GM19328 (cell line): ENCODE data around the gene KMT2B.

Experiments
- ATAC-seq: cut with Tn5 transposase; IDR thresholded peaks from one replicate; pipeline ENCODE4 v1.9.1; 2021; ENCODE audit warnings: mild to moderate bottlenecking, moderate library complexity; ENCODE audit not compliant: unreplicated experiment

The KMT2B gene

GRCh38 chr19:35777086-35777841 is 59.5 kb downstream of the KMT2B start:
- no peak for ATAC-seq

GRCh38 chr19:35777961-35778360 is 60.2 kb downstream of the KMT2B start:
- no peak for ATAC-seq

DNA sequence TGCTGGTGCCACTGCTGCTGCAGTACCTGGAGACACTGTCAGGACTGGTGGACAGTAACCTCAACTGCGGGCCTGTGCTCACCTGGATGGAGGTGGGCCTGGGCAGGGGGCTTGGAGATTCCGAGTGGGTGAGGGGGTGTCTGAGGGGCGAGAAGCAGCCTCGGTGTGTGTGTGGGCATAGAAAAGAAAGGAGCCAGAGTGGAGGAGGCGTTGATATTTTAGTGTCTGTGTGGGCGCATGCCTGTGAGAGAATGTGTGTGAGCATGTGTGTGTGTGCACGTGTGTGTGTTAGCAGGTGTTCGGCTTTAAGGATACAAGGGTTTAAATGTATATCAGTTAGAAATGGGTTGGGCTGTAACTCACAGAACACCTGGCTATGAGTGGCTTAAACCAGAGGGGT is 61.2 kb downstream of the KMT2B start:
- no peak for ATAC-seq

- ATAC-seq = no peak
Measured at GRCh38 chr19:35780058-35780457, 62.3 kb downstream of the KMT2B start.

GRCh38 chr19:35780717-35781116 is 62.9 kb downstream of the KMT2B start:
- ATAC-seq = no peak

DNA sequence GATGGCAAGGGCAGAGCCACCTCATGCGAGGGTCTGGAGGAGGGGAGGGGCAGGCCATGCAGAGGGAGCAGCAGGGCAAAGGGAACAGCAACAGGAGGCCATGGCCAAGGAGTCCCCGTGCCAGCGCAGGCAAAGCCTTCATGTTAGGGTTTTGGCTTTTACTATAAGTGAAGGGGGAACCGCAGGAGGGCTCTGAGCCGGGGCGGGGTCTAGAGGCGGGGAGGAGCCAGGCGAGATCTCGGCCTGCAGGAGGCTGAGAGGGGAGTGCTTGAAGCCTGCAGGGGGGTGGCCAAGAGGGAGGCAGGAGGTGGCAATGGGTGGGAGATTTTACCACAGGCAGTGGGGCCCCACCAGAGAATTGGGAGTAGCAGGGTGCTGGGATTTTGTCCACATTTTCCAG is 63.8 kb downstream of the KMT2B start:
- ATAC-seq = no peak

DNA sequence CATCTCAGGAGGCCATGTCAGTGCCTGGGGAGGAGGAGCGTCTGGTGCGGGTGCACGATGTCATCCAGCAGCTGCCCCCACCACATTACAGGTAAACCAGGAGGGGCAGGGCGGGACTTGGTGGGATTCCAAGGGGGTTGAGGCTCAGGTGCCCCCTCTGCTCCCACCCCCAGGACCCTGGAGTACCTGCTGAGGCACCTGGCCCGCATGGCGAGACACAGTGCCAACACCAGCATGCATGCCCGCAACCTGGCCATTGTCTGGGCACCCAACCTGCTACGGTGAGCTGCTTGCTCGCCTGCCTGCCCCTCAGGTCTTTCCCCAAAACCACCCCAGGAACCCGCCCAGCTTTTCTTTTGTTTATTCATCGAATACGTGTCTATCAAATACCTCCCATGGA is 64.8 kb downstream of the KMT2B start:
- ATAC-seq = no peak

DNA sequence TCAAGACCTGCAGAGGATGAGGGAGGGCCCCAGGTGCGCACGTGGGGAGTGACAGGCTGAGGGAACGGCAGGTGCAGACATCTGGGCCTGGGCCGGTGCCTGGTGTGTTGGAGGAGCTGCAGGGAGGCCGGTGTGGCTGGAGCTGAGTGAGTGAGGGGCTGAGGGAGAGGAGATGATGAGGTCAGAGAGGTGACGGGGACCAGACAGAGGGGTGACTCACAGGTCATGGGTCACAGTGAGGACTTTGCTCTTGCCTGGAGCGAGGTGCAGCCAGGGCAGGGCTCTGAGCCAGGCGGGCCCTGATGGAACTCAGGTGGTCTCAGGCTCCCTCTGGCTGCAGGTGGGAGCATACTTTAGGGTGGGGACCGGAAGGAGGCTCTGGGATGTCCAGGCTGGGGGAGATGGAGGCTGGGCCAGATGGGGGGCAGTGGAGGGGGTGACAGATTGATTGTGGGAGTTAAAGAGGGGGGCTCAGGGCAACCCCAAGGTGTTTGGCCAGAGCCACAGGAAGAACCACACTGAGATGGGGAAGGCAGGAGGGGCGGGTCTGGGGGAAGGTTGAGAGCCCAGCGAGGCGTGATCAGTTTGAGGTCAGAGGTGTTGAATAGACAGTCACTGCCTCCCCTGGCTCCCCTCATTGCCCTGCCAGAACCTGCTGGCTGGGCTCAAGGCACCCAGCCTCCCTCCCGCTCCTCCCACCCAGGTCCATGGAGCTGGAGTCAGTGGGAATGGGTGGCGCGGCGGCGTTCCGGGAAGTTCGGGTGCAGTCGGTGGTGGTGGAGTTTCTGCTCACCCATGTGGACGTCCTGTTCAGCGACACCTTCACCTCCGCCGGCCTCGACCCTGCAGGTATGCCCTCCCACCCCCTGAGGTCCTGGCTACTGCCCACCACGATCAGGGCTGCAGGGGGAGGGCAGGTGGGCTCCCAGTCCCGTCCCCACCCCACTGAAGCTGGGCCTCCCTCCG is 65.9 kb downstream of the KMT2B start:
- ATAC-seq = no peak

DNA sequence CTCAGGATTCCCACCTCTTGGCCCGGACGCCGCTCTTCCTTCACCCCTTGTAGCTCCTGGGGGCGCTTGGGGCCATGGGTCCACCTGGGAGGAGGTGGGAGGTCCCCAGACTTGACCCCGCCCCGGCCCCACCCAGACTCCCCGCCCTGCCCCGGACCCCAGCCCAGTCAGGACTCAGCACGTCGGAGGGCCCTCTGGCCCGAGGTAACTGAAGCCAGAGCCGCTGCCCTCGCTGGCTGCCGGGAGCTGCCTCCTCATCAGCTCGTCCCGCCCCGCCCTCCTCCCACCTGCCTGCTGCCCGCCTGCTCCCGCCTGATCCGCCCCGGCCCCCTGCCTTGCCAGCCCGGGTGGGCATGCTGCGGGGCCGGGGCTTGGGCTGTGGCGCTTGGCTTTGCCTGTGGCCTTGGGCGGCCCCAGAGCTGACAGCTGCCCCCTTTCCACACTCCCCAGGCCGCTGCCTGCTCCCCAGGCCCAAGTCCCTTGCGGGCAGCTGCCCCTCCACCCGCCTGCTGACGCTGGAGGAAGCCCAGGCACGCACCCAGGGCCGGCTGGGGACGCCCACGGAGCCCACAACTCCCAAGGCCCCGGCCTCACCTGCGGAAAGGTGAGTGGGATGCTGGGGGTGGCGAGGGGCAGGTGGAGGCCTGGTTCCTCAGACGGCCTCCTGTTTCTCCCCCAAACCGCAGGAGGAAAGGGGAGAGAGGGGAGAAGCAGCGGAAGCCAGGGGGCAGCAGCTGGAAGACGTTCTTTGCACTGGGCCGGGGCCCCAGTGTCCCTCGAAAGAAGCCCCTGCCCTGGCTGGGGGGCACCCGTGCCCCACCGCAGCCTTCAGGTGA is 66.9 kb downstream of the KMT2B start:
- ATAC-seq = no peak

DNA sequence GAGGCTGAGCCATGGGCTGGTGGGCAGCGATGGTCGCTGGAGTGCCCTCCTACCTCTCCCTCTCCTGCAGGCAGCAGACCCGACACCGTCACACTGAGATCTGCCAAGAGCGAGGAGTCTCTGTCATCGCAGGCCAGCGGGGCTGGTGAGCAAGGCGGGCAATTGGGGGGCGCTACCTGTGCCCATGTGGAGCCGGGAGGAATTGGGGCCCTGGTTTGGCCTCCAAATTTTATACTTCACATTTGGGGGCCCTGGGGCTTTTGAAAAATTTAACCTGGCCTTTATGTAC is 67.5 kb downstream of the KMT2B start:
- ATAC-seq = no peak

DNA sequence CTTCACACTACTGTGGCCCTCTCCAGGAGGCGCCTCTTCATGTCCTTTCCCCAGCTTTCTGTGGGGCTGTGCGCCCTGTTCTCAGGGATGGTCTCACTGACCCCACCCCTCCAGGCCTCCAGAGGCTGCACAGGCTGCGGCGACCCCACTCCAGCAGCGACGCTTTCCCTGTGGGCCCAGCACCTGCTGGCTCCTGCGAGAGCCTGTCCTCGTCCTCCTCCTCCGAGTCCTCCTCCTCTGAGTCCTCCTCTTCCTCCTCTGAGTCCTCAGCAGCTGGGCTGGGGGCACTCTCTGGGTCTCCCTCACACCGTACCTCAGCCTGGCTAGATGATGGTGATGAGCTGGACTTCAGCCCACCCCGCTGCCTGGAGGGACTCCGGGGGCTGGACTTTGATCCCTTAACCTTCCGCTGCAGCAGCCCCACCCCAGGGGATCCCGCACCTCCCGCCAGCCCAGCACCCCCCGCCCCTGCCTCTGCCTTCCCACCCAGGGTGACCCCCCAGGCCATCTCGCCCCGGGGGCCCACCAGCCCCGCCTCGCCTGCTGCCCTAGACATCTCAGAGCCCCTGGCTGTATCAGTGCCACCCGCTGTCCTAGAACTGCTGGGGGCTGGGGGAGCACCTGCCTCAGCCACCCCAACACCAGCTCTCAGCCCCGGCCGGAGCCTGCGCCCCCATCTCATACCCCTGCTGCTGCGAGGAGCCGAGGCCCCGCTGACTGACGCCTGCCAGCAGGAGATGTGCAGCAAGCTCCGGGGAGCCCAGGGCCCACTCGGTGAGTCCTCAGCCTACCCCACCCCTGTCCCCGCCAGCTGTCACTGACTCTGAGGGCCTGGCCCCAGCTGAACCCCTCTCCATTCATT is 68.7 kb downstream of the KMT2B start:
- no peak for ATAC-seq

GRCh38 chr19:35787227-35787799 is 69.5 kb downstream of the KMT2B start:
- no peak for ATAC-seq
